ENCODE measurements around the gene OVAAL.

OVAAL gene

GRCh38 chr1:180536821-180537372, 21.9 kb upstream of the OVAAL start:
- no peak overlapping the region for H3K4me3 ChIP-seq (ENCODE audit: low read depth, low read length)
- in situ Hi-C loops (cut with HindIII; ENCODE audit: low sequenced_read_pairs), result no loop called here
- DNase-seq (ENCODE audit: low read depth, low spot score), result no peak
- TF ChIP-seq CTCF (IDR thresholded peaks at IDR 0.05; ENCODE audit: low read depth, low read length), result no peak

- in situ Hi-C loops (cut with HindIII; ENCODE audit: low sequenced_read_pairs), result no loop called here
- no peak overlapping the region for H3K4me3 ChIP-seq (ENCODE audit: low read depth, low read length)
- DNase-seq (ENCODE audit: low read depth, low spot score), result no peak
- TF ChIP-seq CTCF (IDR thresholded peaks at IDR 0.05; ENCODE audit: low read depth, low read length), result no peak
These were observed 19.6 kb upstream of the OVAAL start for GRCh38 chr1:180539136-180539535.

GRCh38 chr1:180540697-180541594, 17.8 kb upstream of the OVAAL start:
- in situ Hi-C loops (cut with HindIII; ENCODE audit: low sequenced_read_pairs), result no loop called here
- no peak for TF ChIP-seq CTCF (IDR thresholded peaks at IDR 0.05; ENCODE audit: low read depth, low read length)
- no peak overlapping the region for H3K4me3 ChIP-seq (ENCODE audit: low read depth, low read length)
- peak; percentile 43 for DNase-seq (ENCODE audit: low read depth, low spot score)

- in situ Hi-C loops (cut with HindIII; ENCODE audit: low sequenced_read_pairs), result no loop called here
- peak; percentile 35 for DNase-seq (ENCODE audit: low read depth, low spot score)
- TF ChIP-seq CTCF (IDR thresholded peaks at IDR 0.05; ENCODE audit: low read depth, low read length), result no peak
- H3K4me3 ChIP-seq (ENCODE audit: low read depth, low read length), result no peak overlapping the region
These were observed 16.5 kb upstream of the OVAAL start for GRCh38 chr1:180542113-180542837.

GRCh38 chr1:180542838-180543145, 16.0 kb upstream of the OVAAL start:
- H3K4me3 ChIP-seq (ENCODE audit: low read depth, low read length), result no peak overlapping the region
- DNase-seq (ENCODE audit: low read depth, low spot score), result peak; percentile 20
- in situ Hi-C loops (cut with HindIII; ENCODE audit: low sequenced_read_pairs), result no loop called here
- no peak for TF ChIP-seq CTCF (IDR thresholded peaks at IDR 0.05; ENCODE audit: low read depth, low read length)

GRCh38 chr1:180544050-180544449, 14.7 kb upstream of the OVAAL start:
- no peak overlapping the region for H3K4me3 ChIP-seq (ENCODE audit: low read depth, low read length)
- in situ Hi-C loops (cut with HindIII; ENCODE audit: low sequenced_read_pairs), result no loop called here
- no peak for TF ChIP-seq CTCF (IDR thresholded peaks at IDR 0.05; ENCODE audit: low read depth, low read length)

More at GRCh38 chr1:180544050-180544449, 14.7 kb upstream of the OVAAL start:
- DNase-seq (ENCODE audit: low read depth, low spot score), result no peak

All from astrocyte of the spinal cord (primary cell).